ENCODE measurements around the gene ANK2. TPM values are rescaled to one million over a fixed set of nuclear protein-coding genes. Genes with fewer than 3 reads are reported as not detected.

ANK2 gene
- total RNA-seq, 1 donor from 2014 or later: 77.8 TPM

DNA sequence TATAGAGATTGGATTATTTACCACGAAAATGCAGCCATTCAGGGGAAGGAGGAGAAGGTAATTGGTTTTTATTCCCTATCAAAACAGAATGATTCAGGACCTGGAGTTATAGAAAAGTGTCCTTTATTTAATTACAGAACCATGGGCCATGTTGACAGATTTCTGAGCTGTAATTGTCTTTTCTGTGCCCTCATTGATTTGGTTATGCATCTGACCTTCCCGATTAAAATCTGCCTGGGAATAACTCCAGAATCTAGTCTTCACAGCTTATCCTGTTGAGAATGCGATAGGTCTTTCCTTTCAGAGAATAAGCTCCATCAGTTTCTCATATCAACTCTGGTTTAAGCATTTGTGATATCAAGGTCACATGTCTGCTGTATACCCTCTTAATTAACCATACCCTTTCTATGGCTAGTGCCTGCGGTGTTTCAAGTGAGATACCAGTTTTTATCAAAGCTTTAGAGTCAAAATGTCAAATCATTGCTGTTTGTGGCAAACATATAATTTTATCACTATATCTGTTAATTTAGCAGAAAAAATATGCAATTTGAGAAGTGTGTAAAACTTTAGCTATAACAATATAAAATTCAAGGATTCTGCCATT, 37.2 kb upstream of the ANK2 start:
- H3K4me3 ChIP-seq (ENCODE audit: insufficient read depth, low read depth, low read length): no peak overlapping the region
- FAIRE-seq (no peak), DNase-seq (ENCODE audit: low read depth) (no peak)
- Mint-ChIP-seq H3K36me3 (ENCODE audit: low read depth, unreplicated experiment) (no peaks in the 10 kb centered on the region), H3K4me1 (ENCODE audit: low read depth, unreplicated experiment) (peaks cover 9% of the 10 kb centered on the region), H3K9me3 (ENCODE audit: unreplicated experiment) (no peaks in the 10 kb centered on the region), H3K27me3 (ENCODE audit: low read depth, unreplicated experiment) (no peaks in the 10 kb centered on the region), H3K27ac (ENCODE audit: unreplicated experiment) (no peak overlapping the region), H3K4me3 (ENCODE audit: unreplicated experiment) (no peak overlapping the region)
- H3K27ac ChIP-seq (ENCODE audit: low read depth, low read length): no peak overlapping the region
- H3K4me1 ChIP-seq (ENCODE audit: insufficient read depth, low read length): no peaks in the 10 kb centered on the region
- H3K36me3 ChIP-seq (ENCODE audit: insufficient read depth, low read length): no peaks in the 10 kb centered on the region
- no peak overlapping the region for H3K4me2 ChIP-seq (ENCODE audit: low read length)
- H4K20me1 ChIP-seq (ENCODE audit: insufficient read depth, low read length): no peaks in the 10 kb centered on the region
- H2AFZ ChIP-seq (ENCODE audit: low read depth, low read length): no peak overlapping the region
- TF ChIP-seq, protein P1, sequence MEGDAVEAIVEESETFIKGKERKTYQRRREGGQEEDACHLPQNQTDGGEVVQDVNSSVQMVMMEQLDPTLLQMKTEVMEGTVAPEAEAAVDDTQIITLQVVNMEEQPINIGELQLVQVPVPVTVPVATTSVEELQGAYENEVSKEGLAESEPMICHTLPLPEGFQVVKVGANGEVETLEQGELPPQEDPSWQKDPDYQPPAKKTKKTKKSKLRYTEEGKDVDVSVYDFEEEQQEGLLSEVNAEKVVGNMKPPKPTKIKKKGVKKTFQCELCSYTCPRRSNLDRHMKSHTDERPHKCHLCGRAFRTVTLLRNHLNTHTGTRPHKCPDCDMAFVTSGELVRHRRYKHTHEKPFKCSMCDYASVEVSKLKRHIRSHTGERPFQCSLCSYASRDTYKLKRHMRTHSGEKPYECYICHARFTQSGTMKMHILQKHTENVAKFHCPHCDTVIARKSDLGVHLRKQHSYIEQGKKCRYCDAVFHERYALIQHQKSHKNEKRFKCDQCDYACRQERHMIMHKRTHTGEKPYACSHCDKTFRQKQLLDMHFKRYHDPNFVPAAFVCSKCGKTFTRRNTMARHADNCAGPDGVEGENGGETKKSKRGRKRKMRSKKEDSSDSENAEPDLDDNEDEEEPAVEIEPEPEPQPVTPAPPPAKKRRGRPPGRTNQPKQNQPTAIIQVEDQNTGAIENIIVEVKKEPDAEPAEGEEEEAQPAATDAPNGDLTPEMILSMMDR (IDR thresholded peaks at IDR 0.05; ENCODE audit: insufficient read depth, low read depth, low read length): no peak
- TF ChIP-seq EZH2 (IDR thresholded peaks at IDR 0.05; ENCODE audit: insufficient read depth, low read length): no peak
- H3K9ac ChIP-seq (ENCODE audit: low read length): no peak overlapping the region
- no peaks in the 10 kb centered on the region for H3K27me3 ChIP-seq (ENCODE audit: insufficient read depth, low read length)
- no peaks in the 10 kb centered on the region for H3K9me3 ChIP-seq (ENCODE audit: insufficient read depth, low read depth, low read length)
- H3K79me2 ChIP-seq (ENCODE audit: insufficient read depth, low read length): no peaks in the 10 kb centered on the region

GRCh38 chr4:113012786-113013185, 36.7 kb upstream of the ANK2 start:
- no peak overlapping the region for H3K27ac Mint-ChIP-seq (ENCODE audit: unreplicated experiment)
- FAIRE-seq: no peak

DNA sequence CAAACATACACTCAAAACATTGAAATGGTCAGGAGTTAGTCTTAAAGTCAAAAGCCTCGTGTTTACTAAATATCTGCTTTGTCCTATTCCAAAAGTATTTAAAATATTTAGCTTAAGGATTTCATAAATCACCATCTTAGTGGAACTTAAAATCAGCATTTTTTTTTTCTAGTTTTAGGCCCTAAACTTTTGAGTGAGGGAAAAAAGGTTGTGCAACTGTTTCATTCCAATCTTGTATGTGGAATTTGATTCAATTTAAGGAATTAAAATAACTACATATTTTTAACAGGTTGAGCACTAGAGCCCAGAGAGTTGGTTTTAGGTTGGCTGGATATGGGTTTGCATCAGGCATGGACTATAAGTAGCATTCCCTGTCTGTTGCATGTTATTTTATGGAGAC, 35.7 kb upstream of the ANK2 start:
- Histone ChIP-seq H3K4me1 (ENCODE audit: insufficient read depth, low read length) (no peaks in the 10 kb centered on the region), H3K4me3 (ENCODE audit: insufficient read depth, low read depth, low read length) (no peak overlapping the region), H2AFZ (ENCODE audit: low read depth, low read length) (no peak overlapping the region), H3K79me2 (ENCODE audit: insufficient read depth, low read length) (no peaks in the 10 kb centered on the region), H3K27ac (ENCODE audit: low read depth, low read length) (no peak overlapping the region), H3K9me3 (ENCODE audit: insufficient read depth, low read depth, low read length) (no peaks in the 10 kb centered on the region), H3K36me3 (ENCODE audit: insufficient read depth, low read length) (no peaks in the 10 kb centered on the region), H4K20me1 (ENCODE audit: insufficient read depth, low read length) (no peaks in the 10 kb centered on the region), H3K4me2 (ENCODE audit: low read length) (no peak overlapping the region), H3K27me3 (ENCODE audit: insufficient read depth, low read length) (no peaks in the 10 kb centered on the region), H3K9ac (ENCODE audit: low read length) (no peak overlapping the region)
- FAIRE-seq (no peak), DNase-seq (ENCODE audit: low read depth) (no peak)
- no peaks in the 10 kb centered on the region for H3K9me3 Mint-ChIP-seq (ENCODE audit: unreplicated experiment)
- no peaks in the 10 kb centered on the region for H3K36me3 Mint-ChIP-seq (ENCODE audit: low read depth, unreplicated experiment)
- H3K27me3 Mint-ChIP-seq (ENCODE audit: low read depth, unreplicated experiment): no peaks in the 10 kb centered on the region
- peaks cover 7% of the 10 kb centered on the region for H3K4me1 Mint-ChIP-seq (ENCODE audit: low read depth, unreplicated experiment)
- TF ChIP-seq, protein P1 (IDR thresholded peaks at IDR 0.05; ENCODE audit: insufficient read depth, low read depth, low read length): no peak
- no peak for TF ChIP-seq EZH2 (IDR thresholded peaks at IDR 0.05; ENCODE audit: insufficient read depth, low read length)
- H3K27ac Mint-ChIP-seq (ENCODE audit: unreplicated experiment): no peak overlapping the region
- H3K4me3 Mint-ChIP-seq (ENCODE audit: unreplicated experiment): no peak overlapping the region

More at GRCh38 chr4:113012786-113013185, 36.7 kb upstream of the ANK2 start:
- H3K4me3 Mint-ChIP-seq (ENCODE audit: unreplicated experiment): no peak overlapping the region
- no peaks in the 10 kb centered on the region for H3K4me1 ChIP-seq (ENCODE audit: insufficient read depth, low read length)
- H3K4me3 ChIP-seq (ENCODE audit: insufficient read depth, low read depth, low read length): no peak overlapping the region
- DNase-seq (ENCODE audit: low read depth): no peak
- no peaks in the 10 kb centered on the region for H3K36me3 ChIP-seq (ENCODE audit: insufficient read depth, low read length)
- no peak overlapping the region for H2AFZ ChIP-seq (ENCODE audit: low read depth, low read length)
- no peak overlapping the region for H3K9ac ChIP-seq (ENCODE audit: low read length)
- no peak overlapping the region for H3K4me2 ChIP-seq (ENCODE audit: low read length)
- no peaks in the 10 kb centered on the region for H3K9me3 Mint-ChIP-seq (ENCODE audit: unreplicated experiment)
- peaks cover 9% of the 10 kb centered on the region for H3K4me1 Mint-ChIP-seq (ENCODE audit: low read depth, unreplicated experiment)
- no peaks in the 10 kb centered on the region for H3K36me3 Mint-ChIP-seq (ENCODE audit: low read depth, unreplicated experiment)
- no peaks in the 10 kb centered on the region for H3K27me3 ChIP-seq (ENCODE audit: insufficient read depth, low read length)
- H3K9me3 ChIP-seq (ENCODE audit: insufficient read depth, low read depth, low read length): no peaks in the 10 kb centered on the region
- H3K27ac ChIP-seq (ENCODE audit: low read depth, low read length): no peak overlapping the region
- no peaks in the 10 kb centered on the region for H4K20me1 ChIP-seq (ENCODE audit: insufficient read depth, low read length)
- no peaks in the 10 kb centered on the region for H3K27me3 Mint-ChIP-seq (ENCODE audit: low read depth, unreplicated experiment)
- H3K79me2 ChIP-seq (ENCODE audit: insufficient read depth, low read length): no peaks in the 10 kb centered on the region
- TF ChIP-seq, protein P1 (IDR thresholded peaks at IDR 0.05; ENCODE audit: insufficient read depth, low read depth, low read length): no peak
- no peak for TF ChIP-seq EZH2 (IDR thresholded peaks at IDR 0.05; ENCODE audit: insufficient read depth, low read length)

All from astrocyte (in vitro differentiated cells and primary cell).